HG03135 (cell line): ENCODE measurements around the gene BTNL2.
"Not testable (repeated sequence)": the region's sequence is repeated elsewhere in the genome, so short reads cannot be mapped to it uniquely, and the experiment has no call there.

Source experiments
- ATAC-seq: cut with Tn5 transposase; IDR thresholded peaks from one replicate; pipeline ENCODE4 v1.9.1; 2021; ENCODE audit warnings: mild to moderate bottlenecking, moderate library complexity; ENCODE audit not compliant: unreplicated experiment

BTNL2 gene, protein sequence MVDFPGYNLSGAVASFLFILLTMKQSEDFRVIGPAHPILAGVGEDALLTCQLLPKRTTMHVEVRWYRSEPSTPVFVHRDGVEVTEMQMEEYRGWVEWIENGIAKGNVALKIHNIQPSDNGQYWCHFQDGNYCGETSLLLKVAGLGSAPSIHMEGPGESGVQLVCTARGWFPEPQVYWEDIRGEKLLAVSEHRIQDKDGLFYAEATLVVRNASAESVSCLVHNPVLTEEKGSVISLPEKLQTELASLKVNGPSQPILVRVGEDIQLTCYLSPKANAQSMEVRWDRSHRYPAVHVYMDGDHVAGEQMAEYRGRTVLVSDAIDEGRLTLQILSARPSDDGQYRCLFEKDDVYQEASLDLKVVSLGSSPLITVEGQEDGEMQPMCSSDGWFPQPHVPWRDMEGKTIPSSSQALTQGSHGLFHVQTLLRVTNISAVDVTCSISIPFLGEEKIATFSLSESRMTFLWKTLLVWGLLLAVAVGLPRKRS

DNA sequence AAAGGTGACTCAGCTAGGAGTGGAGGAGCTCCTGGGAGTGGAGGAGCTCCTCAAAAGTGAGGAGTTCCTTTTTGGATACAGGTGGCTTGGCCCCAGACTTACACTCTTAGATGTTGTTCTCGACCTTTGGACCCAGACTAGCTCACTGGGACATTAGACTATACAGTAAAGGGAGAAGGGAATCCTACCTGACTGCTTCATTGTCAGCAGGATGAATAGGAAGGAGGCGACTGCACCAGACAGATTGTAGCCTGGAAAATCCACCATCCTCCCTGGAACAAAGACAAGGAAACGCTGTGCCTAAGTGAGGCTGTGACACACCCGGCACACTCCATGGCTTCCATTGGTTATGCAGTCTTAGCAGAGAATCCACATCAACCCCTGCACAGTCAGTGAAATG is at the start of gene BTNL2:
Gene BTNL2, minus strand, starts transcription at position 325 of the 400 bp plus-strand sequence. Its CDS starts 58 bp downstream, at position 267.
- ATAC-seq = no peak

DNA sequence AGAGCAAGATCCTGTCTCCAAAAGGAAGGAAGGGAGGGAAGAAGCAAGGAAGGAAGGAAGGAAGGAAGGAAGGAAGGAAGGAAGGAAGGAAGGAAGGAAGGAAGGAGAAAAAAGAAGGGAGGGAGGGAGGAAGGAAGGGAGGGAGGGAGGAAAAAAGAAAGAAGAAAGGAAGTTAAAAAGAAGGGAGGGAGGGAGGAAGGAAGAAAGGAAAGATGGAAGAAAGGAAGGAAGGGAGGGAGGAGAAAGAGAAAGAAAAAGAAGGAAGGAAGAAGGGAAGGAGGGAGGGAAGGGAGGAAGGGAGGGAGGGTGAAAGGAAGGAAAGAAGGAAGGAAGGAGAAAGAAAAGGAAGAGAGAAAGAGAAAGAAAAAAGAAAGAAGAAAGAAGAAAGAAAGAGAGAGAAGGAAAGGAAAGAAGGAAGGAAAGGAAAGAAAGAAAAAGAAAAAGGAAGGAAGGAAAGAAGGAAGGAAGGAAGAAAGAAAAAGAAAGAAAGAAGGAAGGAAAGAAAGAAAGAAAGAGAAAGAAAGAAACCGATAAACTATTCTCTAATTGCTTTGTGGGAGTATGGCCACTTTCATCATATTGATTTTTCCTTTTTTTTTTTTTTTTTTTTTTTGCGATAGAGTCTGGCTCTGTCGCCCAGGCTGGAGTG is 42.2 kb upstream of the BTNL2 start:
- ATAC-seq = no peak

DNA sequence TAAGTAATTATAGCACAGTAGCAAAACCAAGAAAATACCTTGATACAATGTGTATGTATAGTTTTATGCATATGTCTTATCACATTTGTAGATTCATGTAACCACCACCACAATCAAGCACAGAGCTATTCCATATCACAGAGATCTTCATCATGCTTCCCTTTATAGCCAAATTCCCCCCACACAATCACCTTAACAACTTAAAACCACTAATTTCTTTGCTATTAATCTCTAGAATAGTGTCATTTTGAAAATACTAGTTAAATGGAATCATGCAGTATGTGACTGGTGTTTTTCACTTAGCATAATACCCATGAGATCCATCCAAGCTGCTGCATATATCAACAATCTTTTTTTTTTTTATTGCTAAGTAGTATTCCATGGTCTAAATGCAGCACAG is 41.0 kb upstream of the BTNL2 start:
- ATAC-seq = no peak

DNA sequence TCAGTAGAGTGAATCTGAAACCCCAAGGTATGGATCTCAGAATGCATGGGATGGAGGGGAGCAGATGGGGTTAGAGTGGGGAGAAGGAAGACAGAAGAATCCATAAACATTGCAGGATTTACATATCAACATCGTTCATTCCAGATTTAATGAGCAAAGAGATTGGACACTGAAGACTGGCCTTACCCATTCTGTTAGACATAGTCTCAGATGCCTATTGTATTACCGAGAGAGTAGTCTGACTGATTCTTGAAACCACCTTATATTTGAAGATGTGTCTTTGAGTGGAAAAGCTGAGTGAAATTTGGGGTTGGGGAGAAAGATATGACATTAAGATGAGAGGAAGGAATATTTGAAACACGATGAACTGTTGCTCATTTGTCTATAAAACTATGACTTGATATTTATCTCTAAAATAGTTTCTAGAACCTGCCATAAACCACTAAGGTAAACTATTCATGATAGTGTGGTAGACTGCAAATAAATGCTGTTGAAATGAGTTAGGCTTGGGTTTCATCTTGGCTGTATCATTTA is 38.4 kb upstream of the BTNL2 start:
- no peak for ATAC-seq

DNA sequence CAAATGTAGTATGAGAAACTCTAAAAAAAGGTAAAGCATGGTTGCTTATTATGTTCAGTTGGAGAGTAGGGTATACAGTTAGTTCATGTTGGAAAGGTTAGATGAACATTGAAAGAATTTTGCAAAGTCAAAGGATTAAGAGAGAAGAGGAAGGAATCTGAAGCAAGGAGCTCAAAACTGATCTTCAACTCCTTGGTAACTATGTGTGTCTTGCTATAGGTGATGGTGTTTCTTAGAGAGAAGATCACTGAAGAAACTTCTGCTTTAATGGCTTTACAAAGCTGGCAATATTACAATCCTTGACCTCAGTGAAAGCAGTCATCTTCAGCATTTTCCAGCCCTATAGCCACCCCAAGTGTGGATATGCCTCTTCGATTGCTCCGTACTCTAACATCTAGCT is 37.5 kb upstream of the BTNL2 start:
- ATAC-seq = no peak

DNA sequence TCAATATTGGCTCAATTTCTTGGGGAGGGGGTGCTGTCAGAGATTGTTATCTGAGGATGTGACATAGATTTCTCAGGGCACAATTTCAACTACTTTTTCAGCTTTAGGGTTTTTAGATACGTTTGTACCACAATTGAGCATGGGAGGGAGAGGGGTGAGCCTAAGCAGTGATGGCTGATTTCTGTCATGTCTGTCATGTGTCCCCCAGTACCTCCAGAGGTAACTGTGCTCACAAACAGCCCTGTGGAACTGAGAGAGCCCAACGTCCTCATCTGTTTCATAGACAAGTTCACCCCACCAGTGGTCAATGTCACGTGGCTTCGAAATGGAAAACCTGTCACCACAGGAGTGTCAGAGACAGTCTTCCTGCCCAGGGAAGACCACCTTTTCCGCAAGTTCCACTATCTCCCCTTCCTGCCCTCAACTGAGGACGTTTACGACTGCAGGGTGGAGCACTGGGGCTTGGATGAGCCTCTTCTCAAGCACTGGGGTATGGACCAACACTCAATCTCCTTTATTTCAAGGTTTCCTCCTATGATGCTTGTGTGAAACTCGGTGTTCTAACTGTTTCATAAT is 36.1 kb upstream of the BTNL2 start:
- no peak for ATAC-seq

DNA sequence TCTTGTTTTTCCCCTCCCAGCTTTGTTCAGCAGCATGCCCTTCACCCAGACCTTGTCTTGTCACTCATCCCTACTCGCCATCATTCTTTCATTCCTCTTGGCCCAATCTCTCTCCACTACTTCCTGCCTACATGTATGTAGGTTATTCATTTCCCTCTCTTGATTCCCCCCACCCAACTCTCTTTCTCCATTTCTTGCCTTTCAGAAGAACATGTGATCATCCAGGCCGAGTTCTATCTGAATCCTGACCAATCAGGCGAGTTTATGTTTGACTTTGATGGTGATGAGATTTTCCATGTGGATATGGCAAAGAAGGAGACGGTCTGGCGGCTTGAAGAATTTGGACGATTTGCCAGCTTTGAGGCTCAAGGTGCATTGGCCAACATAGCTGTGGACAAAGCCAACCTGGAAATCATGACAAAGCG is 35.3 kb upstream of the BTNL2 start:
- ATAC-seq = no peak

DNA sequence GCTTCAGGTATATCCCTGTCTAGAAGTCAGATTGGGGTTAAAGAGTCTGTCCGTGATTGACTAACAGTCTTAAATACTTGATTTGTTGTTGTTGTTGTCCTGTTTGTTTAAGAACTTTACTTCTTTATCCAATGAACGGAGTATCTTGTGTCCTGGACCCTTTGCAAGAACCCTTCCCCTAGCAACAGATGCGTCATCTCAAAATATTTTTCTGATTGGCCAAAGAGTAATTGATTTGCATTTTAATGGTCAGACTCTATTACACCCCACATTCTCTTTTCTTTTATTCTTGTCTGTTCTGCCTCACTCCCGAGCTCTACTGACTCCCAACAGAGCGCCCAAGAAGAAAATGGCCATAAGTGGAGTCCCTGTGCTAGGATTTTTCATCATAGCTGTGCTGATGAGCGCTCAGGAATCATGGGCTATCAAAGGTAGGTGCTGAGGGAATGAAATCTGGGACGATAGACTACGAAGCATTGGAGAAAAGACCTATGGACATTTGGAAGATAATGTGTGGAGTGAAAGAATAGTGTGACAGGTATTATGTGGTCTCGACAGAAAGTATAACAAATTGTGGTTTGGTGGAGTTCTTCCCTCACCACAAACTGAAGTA is 32.7 kb upstream of the BTNL2 start, which contains the start of gene HLA-DRA:
Gene HLA-DRA, plus strand, starts transcription at position 286 of the 613 bp plus-strand sequence. Its CDS starts 64 bp downstream, at position 350.
- peak; percentile 61 for ATAC-seq

DNA sequence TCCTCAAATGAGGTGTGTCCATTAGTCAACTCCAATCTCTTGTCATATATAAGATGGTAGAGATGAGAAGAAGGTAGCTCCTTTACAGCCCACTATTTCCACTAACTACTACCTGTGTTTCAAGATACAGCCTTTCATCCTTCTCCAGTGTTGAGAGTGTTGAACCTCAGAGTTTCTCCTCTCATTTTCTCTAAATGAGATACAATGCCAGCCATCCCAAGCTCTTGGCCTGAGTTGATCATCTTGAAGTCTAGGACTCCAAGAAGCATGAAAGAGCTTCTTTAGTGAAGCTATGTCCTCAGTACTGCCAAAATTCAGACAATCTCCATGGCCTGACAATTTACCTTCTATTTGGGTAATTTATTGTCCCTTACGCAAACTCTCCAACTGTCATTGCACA is 32.2 kb upstream of the BTNL2 start:
- ATAC-seq = no peak

DNA sequence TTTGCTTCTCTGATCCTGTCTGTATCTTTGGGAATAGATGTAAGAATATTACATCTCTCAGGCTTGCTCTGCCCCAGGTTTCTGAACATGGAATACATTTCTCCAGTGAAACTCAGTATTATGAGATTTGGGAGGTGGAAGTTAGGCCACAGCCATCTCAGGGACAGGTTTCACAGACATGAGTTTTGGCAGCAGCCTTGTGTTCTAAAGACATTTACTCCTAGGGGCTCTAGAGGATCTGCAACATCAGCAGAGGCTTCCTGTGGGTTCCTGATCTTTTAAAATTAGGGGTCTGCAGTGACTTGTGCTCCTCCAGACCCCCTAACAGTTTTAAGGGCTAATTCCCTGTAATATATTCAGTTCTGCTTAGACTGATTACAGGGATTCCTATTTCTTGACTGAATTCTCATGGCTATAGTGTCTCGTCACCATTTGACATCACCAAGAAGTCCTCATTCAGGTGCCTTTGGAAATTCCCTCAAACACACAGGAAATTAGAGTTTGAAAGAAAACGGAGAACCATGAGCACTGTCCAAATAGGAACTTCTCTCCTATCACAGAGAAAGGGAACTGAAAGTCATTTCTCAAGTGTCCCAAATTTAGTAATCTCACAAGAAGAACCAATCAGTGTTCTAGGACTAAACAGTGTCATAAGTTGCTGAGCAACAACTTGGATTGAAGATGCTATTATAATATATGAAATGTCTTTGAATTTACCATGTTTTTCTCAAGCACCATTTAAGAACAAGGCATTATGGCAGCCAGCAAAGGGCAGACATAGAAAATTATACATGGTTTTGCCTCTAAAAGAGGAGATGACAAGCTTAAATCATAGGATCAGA is 30.2 kb upstream of the BTNL2 start:
- ATAC-seq = peak; percentile 56

DNA sequence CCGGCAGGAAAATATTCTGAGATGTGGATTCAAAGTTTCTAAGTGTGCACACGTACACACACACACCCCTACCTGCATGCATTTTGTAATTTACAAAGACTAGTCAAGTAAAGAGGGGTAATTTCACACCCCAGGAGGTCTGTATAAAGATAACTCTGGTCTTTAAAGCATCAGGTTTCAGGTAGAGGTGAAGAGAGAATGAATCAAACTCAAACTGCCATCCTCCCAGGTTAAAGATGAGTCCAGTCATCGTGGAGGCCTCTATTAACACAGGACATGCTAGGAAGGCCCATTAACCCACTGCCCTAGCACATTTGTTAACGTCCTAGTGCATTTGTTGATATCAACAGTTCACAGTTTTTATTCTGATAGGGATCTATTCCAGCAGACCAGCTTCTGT is 29.2 kb upstream of the BTNL2 start:
- no peak for ATAC-seq

DNA sequence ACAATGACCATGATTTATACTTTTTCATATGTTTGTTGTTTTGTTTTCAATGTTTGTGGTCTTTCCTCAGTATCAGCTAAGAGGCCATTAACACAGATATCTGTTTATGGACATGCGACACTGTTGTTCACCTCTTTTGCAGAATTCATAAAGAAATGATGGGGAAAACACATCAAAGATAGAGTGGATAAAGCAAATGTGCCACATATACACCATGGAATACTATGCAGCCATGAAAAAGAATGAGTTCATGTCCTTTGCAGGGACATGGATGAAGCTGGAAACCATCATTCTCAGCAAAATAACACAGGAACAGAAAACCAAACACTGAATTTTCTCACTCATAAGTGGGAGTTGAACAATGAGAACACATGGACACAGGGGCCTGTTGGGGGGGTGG is 27.0 kb upstream of the BTNL2 start:
- ATAC-seq = not testable (repeated sequence)

DNA sequence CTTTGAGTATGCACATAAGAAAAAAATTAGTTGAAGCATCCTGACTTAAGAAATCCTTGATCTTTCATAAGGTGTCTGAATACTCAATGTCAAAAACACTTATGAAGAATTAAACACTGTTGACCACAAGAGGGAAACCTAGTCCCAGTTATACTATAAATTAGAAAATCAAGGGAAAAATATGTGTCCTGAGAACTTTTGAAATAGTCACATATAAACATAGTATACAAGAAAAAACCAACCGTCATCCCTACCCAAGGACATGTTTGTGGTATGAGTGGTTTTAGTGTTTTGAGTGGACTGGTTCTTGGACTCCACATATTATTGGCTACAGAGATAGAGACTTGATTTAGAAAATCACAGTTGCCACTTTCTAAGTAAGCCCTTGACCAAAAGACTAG is 25.1 kb upstream of the BTNL2 start:
- ATAC-seq = no peak

DNA sequence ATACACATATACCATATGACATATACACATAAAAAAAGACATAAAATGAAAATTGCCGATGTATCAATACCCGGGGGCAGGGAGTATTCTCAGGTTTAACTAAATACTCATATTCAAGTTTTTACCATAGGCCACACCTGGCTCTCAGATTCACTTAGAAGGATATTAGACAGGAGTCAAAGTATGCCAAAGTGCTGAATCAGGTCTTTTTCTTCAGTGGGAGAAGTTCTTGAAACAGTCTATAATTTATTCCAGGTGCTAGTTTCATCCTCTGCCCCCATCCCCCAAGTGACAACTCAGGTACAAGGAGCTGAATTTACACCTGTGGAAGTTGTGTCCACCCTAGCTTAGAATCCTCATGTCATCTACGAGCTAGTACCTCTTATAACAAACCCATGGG is 24.2 kb upstream of the BTNL2 start:
- no peak for ATAC-seq

DNA sequence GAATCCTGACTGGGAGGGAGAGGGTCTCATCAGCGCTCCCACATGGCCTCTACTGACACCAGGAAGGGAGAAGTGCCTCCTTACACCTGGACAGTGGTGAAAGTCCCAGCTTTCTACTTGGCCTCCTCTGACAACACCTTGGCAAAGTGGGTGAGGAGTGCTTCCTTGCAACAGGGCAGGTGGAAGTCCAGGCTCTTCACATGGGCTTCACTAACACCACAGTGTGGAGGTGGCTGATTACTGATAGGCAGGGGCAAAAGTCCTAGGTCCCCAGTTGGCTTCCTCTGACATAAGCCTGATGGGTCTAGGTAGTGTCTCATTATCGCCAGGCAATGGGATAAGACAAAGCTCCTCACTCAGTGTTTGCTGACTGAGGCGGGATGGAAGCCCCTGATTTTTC is 23.2 kb upstream of the BTNL2 start:
- ATAC-seq = no peak

DNA sequence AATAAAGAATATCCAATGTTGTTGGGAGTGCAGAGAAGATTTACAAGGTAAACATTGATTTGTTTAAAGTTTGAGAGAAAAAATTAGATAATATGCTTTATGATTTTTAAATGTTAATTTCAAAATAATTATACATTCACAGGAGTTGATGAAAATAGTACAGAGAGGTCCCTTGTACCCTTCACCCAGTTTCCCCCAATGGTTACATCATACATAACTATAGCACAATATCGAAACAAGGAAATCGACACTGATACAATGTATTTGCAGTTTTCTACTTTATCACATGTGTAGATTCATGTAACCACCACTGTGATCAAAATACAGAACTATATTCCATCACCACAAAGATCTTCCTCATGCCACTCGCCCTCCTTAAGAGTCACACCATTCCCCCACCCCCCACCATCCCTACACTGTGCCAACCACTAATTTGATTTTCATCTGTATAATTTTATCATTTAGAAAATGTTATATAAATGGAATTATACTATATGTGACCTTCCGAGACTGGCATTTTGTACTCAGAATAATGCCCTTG is 21.0 kb upstream of the BTNL2 start:
- no peak for ATAC-seq

DNA sequence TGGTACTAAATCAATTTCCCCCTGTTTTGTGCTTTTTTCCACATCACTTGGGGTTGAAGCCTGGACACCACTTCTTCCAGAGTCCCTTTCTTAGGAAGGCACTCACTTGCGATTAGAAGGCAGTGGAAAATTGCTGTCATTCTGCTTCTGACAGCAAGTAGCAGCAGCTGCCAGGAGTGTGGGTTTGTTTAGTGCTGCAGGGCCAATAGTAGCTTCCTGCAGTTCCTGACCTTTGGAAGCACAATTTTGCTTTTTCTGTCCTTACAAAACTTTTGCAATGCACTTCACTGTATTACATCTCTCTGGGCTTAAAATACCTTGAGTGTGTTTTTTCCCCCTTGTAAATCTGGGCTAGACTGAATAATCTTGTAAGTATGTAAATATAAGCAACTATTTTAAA is 20.2 kb upstream of the BTNL2 start:
- no peak for ATAC-seq

DNA sequence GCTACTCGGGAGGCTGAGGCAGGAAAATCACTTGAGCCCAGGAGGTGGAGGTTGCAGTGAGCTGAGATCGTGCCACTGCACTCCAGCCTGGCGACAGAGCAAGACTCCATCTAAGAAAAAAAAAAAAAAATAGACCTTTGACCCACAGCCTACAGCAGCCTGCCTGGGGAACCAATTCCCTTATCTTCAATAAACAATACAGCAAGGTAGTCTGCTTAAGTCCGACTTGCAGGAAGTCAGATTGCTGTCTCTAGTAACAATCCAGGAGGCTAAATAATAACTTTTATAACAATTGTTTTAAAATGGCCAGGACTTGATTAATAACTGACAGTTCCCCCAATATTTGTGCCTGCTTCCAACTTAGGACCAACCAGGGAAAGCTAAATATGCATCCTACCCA is 19.4 kb upstream of the BTNL2 start:
- no peak for ATAC-seq

DNA sequence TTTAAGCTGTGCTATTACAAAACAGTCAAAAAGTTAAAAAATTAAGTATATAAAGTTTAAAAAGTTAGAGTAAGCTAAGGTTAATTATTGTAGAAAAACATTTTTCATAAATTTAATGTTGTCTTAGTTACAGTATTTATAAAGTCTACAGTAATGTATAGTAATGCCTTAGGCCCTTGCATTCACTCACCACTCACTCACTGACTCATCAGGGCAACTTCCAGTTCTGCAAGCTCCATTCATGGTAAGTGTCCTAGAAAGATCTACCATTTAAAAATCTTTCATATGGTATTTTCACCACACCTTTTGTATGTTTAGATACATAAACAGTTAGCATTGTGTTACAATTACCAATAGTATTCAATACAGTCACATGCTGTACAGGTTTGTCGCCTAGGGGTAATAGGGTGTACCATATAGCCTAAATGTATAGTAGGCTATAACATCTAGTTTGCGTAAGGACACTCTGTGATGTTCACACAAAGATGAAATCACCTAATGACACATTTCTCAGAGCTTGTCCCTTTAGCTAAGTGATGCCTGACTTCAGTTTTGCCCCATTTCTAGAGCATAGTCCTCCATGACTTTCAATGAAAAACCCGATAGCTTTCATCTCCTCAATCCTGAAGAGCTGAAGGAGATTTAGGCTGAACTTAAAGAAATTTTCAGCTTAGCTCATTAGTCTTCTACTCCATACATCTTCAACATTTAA is 17.8 kb upstream of the BTNL2 start:
- no peak for ATAC-seq
